Measurements from ENCODE around the gene PTGS1. TPM values are rescaled to one million over a fixed set of nuclear protein-coding genes. Genes with fewer than 3 reads are reported as not detected.

The PTGS1 gene
- total RNA-seq, 2 donors from 2014 or later, result 6.2 to 26.7 TPM

GRCh38 chr9:122331523-122331927 lies 39.3 kb upstream of the PTGS1 start:
- H3K4me3 ChIP-seq, result no peak overlapping the region
- intact Hi-C loops (cut with DNase I), result no loop called here
- no peaks in the 10 kb centered on the region for H3K27me3 ChIP-seq
- H3K9me3 ChIP-seq, result no peaks in the 10 kb centered on the region
- no peak overlapping the region for H3K9ac ChIP-seq (ENCODE audit: low read depth in 2 of 2, low read length in 2 of 2)
- no peaks in the 10 kb centered on the region for H3K36me3 ChIP-seq
- TF ChIP-seq, protein P1, sequence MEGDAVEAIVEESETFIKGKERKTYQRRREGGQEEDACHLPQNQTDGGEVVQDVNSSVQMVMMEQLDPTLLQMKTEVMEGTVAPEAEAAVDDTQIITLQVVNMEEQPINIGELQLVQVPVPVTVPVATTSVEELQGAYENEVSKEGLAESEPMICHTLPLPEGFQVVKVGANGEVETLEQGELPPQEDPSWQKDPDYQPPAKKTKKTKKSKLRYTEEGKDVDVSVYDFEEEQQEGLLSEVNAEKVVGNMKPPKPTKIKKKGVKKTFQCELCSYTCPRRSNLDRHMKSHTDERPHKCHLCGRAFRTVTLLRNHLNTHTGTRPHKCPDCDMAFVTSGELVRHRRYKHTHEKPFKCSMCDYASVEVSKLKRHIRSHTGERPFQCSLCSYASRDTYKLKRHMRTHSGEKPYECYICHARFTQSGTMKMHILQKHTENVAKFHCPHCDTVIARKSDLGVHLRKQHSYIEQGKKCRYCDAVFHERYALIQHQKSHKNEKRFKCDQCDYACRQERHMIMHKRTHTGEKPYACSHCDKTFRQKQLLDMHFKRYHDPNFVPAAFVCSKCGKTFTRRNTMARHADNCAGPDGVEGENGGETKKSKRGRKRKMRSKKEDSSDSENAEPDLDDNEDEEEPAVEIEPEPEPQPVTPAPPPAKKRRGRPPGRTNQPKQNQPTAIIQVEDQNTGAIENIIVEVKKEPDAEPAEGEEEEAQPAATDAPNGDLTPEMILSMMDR (IDR thresholded peaks at IDR 0.05), result no peak
- H3K4me1 ChIP-seq, result no peaks in the 10 kb centered on the region
- DNase-seq, result no peak
- H3K27ac ChIP-seq, result no peak overlapping the region

DNA sequence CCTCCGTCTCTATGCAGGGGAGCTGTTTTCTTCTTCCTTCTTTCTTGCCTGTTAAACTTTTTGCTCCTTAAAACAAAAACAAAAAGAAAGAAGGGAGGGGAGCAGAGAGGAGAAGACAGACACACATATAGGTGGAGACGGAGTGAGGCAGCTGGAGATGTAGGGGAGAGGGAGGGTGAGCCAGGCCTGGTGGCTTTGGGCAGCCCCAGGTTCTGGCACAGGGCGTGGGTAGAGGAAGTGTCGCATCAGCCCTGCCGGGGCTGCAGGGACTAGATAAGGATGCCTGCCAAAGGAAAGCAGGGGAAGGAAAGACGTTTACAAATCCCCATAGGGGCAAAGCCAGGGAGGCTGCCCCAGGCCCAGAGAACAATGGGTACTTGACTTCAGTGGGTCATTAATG lies 38.7 kb upstream of the PTGS1 start:
- Histone ChIP-seq H3K9me3 (no peaks in the 10 kb centered on the region), H3K27me3 (no peaks in the 10 kb centered on the region), H3K4me1 (no peaks in the 10 kb centered on the region), H3K9ac (ENCODE audit: low read depth in 2 of 2, low read length in 2 of 2) (no peak overlapping the region), H3K4me3 (no peak overlapping the region), H3K36me3 (no peaks in the 10 kb centered on the region), H3K27ac (no peak overlapping the region)
- TF ChIP-seq, protein P1 (IDR thresholded peaks at IDR 0.05), result no peak
- intact Hi-C loops (cut with DNase I), result no loop called here
- no peak for DNase-seq

DNA sequence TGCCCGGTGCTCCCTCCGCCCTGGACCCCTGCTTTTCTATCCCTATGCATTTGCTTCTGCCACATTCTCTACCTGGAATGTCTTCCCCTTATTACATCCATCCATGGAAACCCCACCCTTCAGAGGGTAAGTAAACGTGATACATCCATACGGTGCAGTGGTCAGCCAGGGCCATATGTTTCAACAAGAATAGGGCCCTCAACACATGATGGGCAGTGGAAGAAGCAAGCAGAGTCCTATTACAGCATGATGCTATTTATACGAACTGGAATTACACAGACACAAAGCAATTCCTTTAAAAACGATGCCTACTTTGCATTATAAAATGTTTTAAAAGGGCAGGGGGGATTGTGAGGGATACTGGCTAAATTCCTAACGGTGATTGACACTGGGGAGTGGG lies 38.2 kb upstream of the PTGS1 start:
- Histone ChIP-seq H3K4me3 (no peak overlapping the region), H3K4me1 (no peaks in the 10 kb centered on the region), H3K9ac (ENCODE audit: low read depth in 2 of 2, low read length in 2 of 2) (no peak overlapping the region), H3K27ac (no peak overlapping the region), H3K27me3 (no peaks in the 10 kb centered on the region), H3K9me3 (no peaks in the 10 kb centered on the region), H3K36me3 (no peaks in the 10 kb centered on the region)
- TF ChIP-seq, protein P1 (IDR thresholded peaks at IDR 0.05), result no peak
- no peak for DNase-seq
- intact Hi-C loops (cut with DNase I), result no loop called here

GRCh38 chr9:122333169-122333808 lies 37.5 kb upstream of the PTGS1 start:
- no peaks in the 10 kb centered on the region for H3K9me3 ChIP-seq
- no peak overlapping the region for H3K27ac ChIP-seq
- H3K36me3 ChIP-seq, result no peaks in the 10 kb centered on the region
- TF ChIP-seq, protein P1 (IDR thresholded peaks at IDR 0.05), result no peak
- H3K27me3 ChIP-seq, result no peaks in the 10 kb centered on the region
- no peak for DNase-seq
- intact Hi-C loops (cut with DNase I), result no loop called here
- no peak overlapping the region for H3K9ac ChIP-seq (ENCODE audit: low read depth in 2 of 2, low read length in 2 of 2)
- H3K4me3 ChIP-seq, result no peak overlapping the region
- no peaks in the 10 kb centered on the region for H3K4me1 ChIP-seq

- intact Hi-C loops (cut with DNase I), result no loop called here
- no peak for DNase-seq
- no peaks in the 10 kb centered on the region for H3K4me1 ChIP-seq
- H3K4me3 ChIP-seq, result no peak overlapping the region
- H3K9ac ChIP-seq (ENCODE audit: low read depth in 2 of 2, low read length in 2 of 2), result no peak overlapping the region
- TF ChIP-seq, protein P1 (IDR thresholded peaks at IDR 0.05), result no peak
- no peaks in the 10 kb centered on the region for H3K36me3 ChIP-seq
- no peaks in the 10 kb centered on the region for H3K27me3 ChIP-seq
- H3K9me3 ChIP-seq, result no peaks in the 10 kb centered on the region
- no peak overlapping the region for H3K27ac ChIP-seq
These were observed 35.9 kb upstream of the PTGS1 start for GRCh38 chr9:122334916-122335315.

Measured in colonic mucosa (tissue), 4 donors.